ENCODE measurements around the gene MMRN2.

DNA sequence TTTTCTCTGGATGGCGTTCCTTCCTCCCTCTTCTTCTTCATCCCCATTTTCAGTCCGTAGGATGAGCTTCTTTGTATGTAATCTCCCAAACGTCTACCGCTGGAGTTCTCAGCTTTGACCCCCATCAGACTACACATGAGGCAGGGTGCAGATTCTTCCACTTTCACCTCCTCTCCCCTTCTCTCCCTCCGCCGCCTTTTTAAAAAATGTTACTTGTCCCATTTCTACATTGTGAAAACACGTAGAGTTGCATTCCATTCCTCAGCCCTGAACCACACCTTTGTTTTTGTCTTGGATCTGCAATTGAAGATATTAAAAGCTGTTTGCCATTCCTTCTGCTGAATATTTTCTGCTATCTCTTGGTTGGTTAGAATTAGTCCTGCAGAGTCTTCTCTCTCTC, 17.1 kb upstream of the MMRN2 start:
- TF ChIP-seq POLR2A (IDR thresholded peaks at IDR 0.05): no peak
- TF ChIP-seq, protein P1, sequence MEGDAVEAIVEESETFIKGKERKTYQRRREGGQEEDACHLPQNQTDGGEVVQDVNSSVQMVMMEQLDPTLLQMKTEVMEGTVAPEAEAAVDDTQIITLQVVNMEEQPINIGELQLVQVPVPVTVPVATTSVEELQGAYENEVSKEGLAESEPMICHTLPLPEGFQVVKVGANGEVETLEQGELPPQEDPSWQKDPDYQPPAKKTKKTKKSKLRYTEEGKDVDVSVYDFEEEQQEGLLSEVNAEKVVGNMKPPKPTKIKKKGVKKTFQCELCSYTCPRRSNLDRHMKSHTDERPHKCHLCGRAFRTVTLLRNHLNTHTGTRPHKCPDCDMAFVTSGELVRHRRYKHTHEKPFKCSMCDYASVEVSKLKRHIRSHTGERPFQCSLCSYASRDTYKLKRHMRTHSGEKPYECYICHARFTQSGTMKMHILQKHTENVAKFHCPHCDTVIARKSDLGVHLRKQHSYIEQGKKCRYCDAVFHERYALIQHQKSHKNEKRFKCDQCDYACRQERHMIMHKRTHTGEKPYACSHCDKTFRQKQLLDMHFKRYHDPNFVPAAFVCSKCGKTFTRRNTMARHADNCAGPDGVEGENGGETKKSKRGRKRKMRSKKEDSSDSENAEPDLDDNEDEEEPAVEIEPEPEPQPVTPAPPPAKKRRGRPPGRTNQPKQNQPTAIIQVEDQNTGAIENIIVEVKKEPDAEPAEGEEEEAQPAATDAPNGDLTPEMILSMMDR (IDR thresholded peaks at IDR 0.05): no peak
- TF ChIP-seq EP300 (IDR thresholded peaks at IDR 0.05): no peak
